ENCODE data around the gene STAMBP.
"Not testable (repeated sequence)": the region's sequence is repeated elsewhere in the genome, so short reads cannot be mapped to it uniquely, and the experiment has no call there.

Gene STAMBP

GRCh38 chr2:73886357-73886756, 57.6 kb downstream of the STAMBP start:
- H3K36me3 ChIP-seq (ENCODE audit: control insufficient read depth in 1 of 2, insufficient read depth in 2 of 2, low read length in 2 of 2), result no peaks in the 10 kb centered on the region
- no peaks in the 10 kb centered on the region for H3K27me3 ChIP-seq (ENCODE audit: control insufficient read depth in 1 of 2, insufficient read depth in 2 of 2, low read length in 2 of 2)
- H3K27ac ChIP-seq (ENCODE audit: low read depth, low read length), result no peak overlapping the region
- H3K4me1 ChIP-seq (ENCODE audit: control insufficient read depth in 1 of 2, insufficient read depth in 2 of 2, low read length in 2 of 2), result no peaks in the 10 kb centered on the region
- H3K9ac ChIP-seq (ENCODE audit: low read depth in 1 of 2, low read length in 2 of 2), result no peak overlapping the region
- no peak overlapping the region for H3K4me3 ChIP-seq (ENCODE audit: low read depth in 1 of 2, low read length in 2 of 2)
- no peaks in the 10 kb centered on the region for H3K9me3 ChIP-seq (ENCODE audit: control insufficient read depth in 1 of 2, low read length in 2 of 2)

GRCh38 chr2:73887596-73888353, 59.0 kb downstream of the STAMBP start:
- not testable (repeated sequence) for H3K4me1 ChIP-seq (ENCODE audit: control insufficient read depth in 1 of 2, insufficient read depth in 2 of 2, low read length in 2 of 2); H3K9me3 ChIP-seq (ENCODE audit: control insufficient read depth in 1 of 2, low read length in 2 of 2); H3K27me3 ChIP-seq (ENCODE audit: control insufficient read depth in 1 of 2, insufficient read depth in 2 of 2, low read length in 2 of 2); H3K9ac ChIP-seq (ENCODE audit: low read depth in 1 of 2, low read length in 2 of 2); H3K27ac ChIP-seq (ENCODE audit: low read depth, low read length); H3K4me3 ChIP-seq (ENCODE audit: low read depth in 1 of 2, low read length in 2 of 2); H3K36me3 ChIP-seq (ENCODE audit: control insufficient read depth in 1 of 2, insufficient read depth in 2 of 2, low read length in 2 of 2)

GRCh38 chr2:73888388-73888787, 59.6 kb downstream of the STAMBP start:
- Histone ChIP-seq H3K4me1 (ENCODE audit: control insufficient read depth in 1 of 2, insufficient read depth in 2 of 2, low read length in 2 of 2) (no peaks in the 10 kb centered on the region), H3K36me3 (ENCODE audit: control insufficient read depth in 1 of 2, insufficient read depth in 2 of 2, low read length in 2 of 2) (no peaks in the 10 kb centered on the region), H3K4me3 (ENCODE audit: low read depth in 1 of 2, low read length in 2 of 2) (no peak overlapping the region), H3K27ac (ENCODE audit: low read depth, low read length) (no peak overlapping the region), H3K27me3 (ENCODE audit: control insufficient read depth in 1 of 2, insufficient read depth in 2 of 2, low read length in 2 of 2) (no peaks in the 10 kb centered on the region), H3K9me3 (ENCODE audit: control insufficient read depth in 1 of 2, low read length in 2 of 2) (no peaks in the 10 kb centered on the region), H3K9ac (ENCODE audit: low read depth in 1 of 2, low read length in 2 of 2) (no peak overlapping the region)

- Histone ChIP-seq H3K27ac (ENCODE audit: low read depth, low read length) (no peak overlapping the region), H3K4me1 (ENCODE audit: control insufficient read depth in 1 of 2, insufficient read depth in 2 of 2, low read length in 2 of 2) (no peaks in the 10 kb centered on the region), H3K27me3 (ENCODE audit: control insufficient read depth in 1 of 2, insufficient read depth in 2 of 2, low read length in 2 of 2) (no peaks in the 10 kb centered on the region), H3K36me3 (ENCODE audit: control insufficient read depth in 1 of 2, insufficient read depth in 2 of 2, low read length in 2 of 2) (no peaks in the 10 kb centered on the region), H3K9me3 (ENCODE audit: control insufficient read depth in 1 of 2, low read length in 2 of 2) (no peaks in the 10 kb centered on the region), H3K4me3 (ENCODE audit: low read depth in 1 of 2, low read length in 2 of 2) (no peak overlapping the region), H3K9ac (ENCODE audit: low read depth in 1 of 2, low read length in 2 of 2) (no peak overlapping the region)
Measured at GRCh38 chr2:73889206-73889605, 60.4 kb downstream of the STAMBP start.

- Histone ChIP-seq H3K9ac (ENCODE audit: low read depth in 1 of 2, low read length in 2 of 2) (no peak overlapping the region), H3K4me1 (ENCODE audit: control insufficient read depth in 1 of 2, insufficient read depth in 2 of 2, low read length in 2 of 2) (no peaks in the 10 kb centered on the region), H3K4me3 (ENCODE audit: low read depth in 1 of 2, low read length in 2 of 2) (no peak overlapping the region), H3K9me3 (ENCODE audit: control insufficient read depth in 1 of 2, low read length in 2 of 2) (no peaks in the 10 kb centered on the region), H3K27ac (ENCODE audit: low read depth, low read length) (no peak overlapping the region), H3K27me3 (ENCODE audit: control insufficient read depth in 1 of 2, insufficient read depth in 2 of 2, low read length in 2 of 2) (no peaks in the 10 kb centered on the region), H3K36me3 (ENCODE audit: control insufficient read depth in 1 of 2, insufficient read depth in 2 of 2, low read length in 2 of 2) (no peaks in the 10 kb centered on the region)
Measured at GRCh38 chr2:73890301-73891092, 61.7 kb downstream of the STAMBP start.

- Histone ChIP-seq H3K36me3 (ENCODE audit: control insufficient read depth in 1 of 2, insufficient read depth in 2 of 2, low read length in 2 of 2) (no peaks in the 10 kb centered on the region), H3K27ac (ENCODE audit: low read depth, low read length) (no peak overlapping the region), H3K27me3 (ENCODE audit: control insufficient read depth in 1 of 2, insufficient read depth in 2 of 2, low read length in 2 of 2) (no peaks in the 10 kb centered on the region), H3K4me1 (ENCODE audit: control insufficient read depth in 1 of 2, insufficient read depth in 2 of 2, low read length in 2 of 2) (peaks cover 1 to 2% of the 10 kb centered on the region in 2 donors), H3K9me3 (ENCODE audit: control insufficient read depth in 1 of 2, low read length in 2 of 2) (no peaks in the 10 kb centered on the region), H3K4me3 (ENCODE audit: low read depth in 1 of 2, low read length in 2 of 2) (no peak overlapping the region), H3K9ac (ENCODE audit: low read depth in 1 of 2, low read length in 2 of 2) (no peak overlapping the region)
Measured at GRCh38 chr2:73891276-73891901, 62.6 kb downstream of the STAMBP start.

- H3K27me3 ChIP-seq (ENCODE audit: control insufficient read depth in 1 of 2, insufficient read depth in 2 of 2, low read length in 2 of 2), result no peaks in the 10 kb centered on the region
- peak within 1 kb of the TSS in 1 of 2 donors; percentile 32 for H3K4me3 ChIP-seq (ENCODE audit: low read depth in 1 of 2, low read length in 2 of 2)
- no peaks in the 10 kb centered on the region for H3K9me3 ChIP-seq (ENCODE audit: control insufficient read depth in 1 of 2, low read length in 2 of 2)
- no peaks in the 10 kb centered on the region for H3K36me3 ChIP-seq (ENCODE audit: control insufficient read depth in 1 of 2, insufficient read depth in 2 of 2, low read length in 2 of 2)
- H3K27ac ChIP-seq (ENCODE audit: low read depth, low read length), result peak within 1 kb of the TSS; percentile 60
- peak within 1 kb of the TSS in 1 of 2 donors; percentile 58 for H3K9ac ChIP-seq (ENCODE audit: low read depth in 1 of 2, low read length in 2 of 2)
- H3K4me1 ChIP-seq (ENCODE audit: control insufficient read depth in 1 of 2, insufficient read depth in 2 of 2, low read length in 2 of 2), result peaks cover 5 to 11% of the 10 kb centered on the region in 2 donors
Measured at GRCh38 chr2:73892631-73893329, 64.0 kb downstream of the STAMBP start, which contains the start of gene ACTG2. Gene ACTG2, plus strand, starts transcription at chr2:73893008. Its CDS starts 8,304 bp downstream, at chr2:73901312.

GRCh38 chr2:73893764-73894474, 65.2 kb downstream of the STAMBP start:
- Histone ChIP-seq H3K9me3 (ENCODE audit: control insufficient read depth in 1 of 2, low read length in 2 of 2) (no peaks in the 10 kb centered on the region), H3K36me3 (ENCODE audit: control insufficient read depth in 1 of 2, insufficient read depth in 2 of 2, low read length in 2 of 2) (no peaks in the 10 kb centered on the region), H3K4me1 (ENCODE audit: control insufficient read depth in 1 of 2, insufficient read depth in 2 of 2, low read length in 2 of 2) (peaks cover 5 to 11% of the 10 kb centered on the region in 2 donors), H3K9ac (ENCODE audit: low read depth in 1 of 2, low read length in 2 of 2) (peak overlapping the region in 1 of 2 donors; percentile 58), H3K4me3 (ENCODE audit: low read depth in 1 of 2, low read length in 2 of 2) (peak overlapping the region; percentile 9 to 38), H3K27ac (ENCODE audit: low read depth, low read length) (peak overlapping the region; percentile 35), H3K27me3 (ENCODE audit: control insufficient read depth in 1 of 2, insufficient read depth in 2 of 2, low read length in 2 of 2) (no peaks in the 10 kb centered on the region)

GRCh38 chr2:73894475-73894850, 65.7 kb downstream of the STAMBP start:
- Histone ChIP-seq H3K9me3 (ENCODE audit: control insufficient read depth in 1 of 2, low read length in 2 of 2) (no peaks in the 10 kb centered on the region), H3K9ac (ENCODE audit: low read depth in 1 of 2, low read length in 2 of 2) (peak overlapping the region in 1 of 2 donors; percentile 58), H3K27ac (ENCODE audit: low read depth, low read length) (no peak overlapping the region), H3K4me3 (ENCODE audit: low read depth in 1 of 2, low read length in 2 of 2) (peak overlapping the region in 1 of 2 donors; percentile 38), H3K4me1 (ENCODE audit: control insufficient read depth in 1 of 2, insufficient read depth in 2 of 2, low read length in 2 of 2) (peaks cover 5 to 11% of the 10 kb centered on the region in 2 donors), H3K27me3 (ENCODE audit: control insufficient read depth in 1 of 2, insufficient read depth in 2 of 2, low read length in 2 of 2) (no peaks in the 10 kb centered on the region), H3K36me3 (ENCODE audit: control insufficient read depth in 1 of 2, insufficient read depth in 2 of 2, low read length in 2 of 2) (no peaks in the 10 kb centered on the region)
